ENCODE measurements around the gene SH3BGR.
"Not testable (repeated sequence)": the region's sequence is repeated elsewhere in the genome, so short reads cannot be mapped to it uniquely, and the experiment has no call there.

SH3BGR gene

GRCh38 chr21:39451332-39452206 is at the start of gene SH3BGR:
SH3BGR (plus strand) TSS chr21:39451970; CDS start chr21:39452097, 127 bp downstream.
- Mint-ChIP-seq H3K9me3 (no peaks in the 10 kb centered on the region), H3K36me3 (ENCODE audit: low read depth) (no peaks in the 10 kb centered on the region), H3K4me3 (no peak within 1 kb of the TSS), H3K27ac (no peak within 1 kb of the TSS), H3K4me1 (ENCODE audit: low read depth) (peaks cover 6% of the 10 kb centered on the region), H3K27me3 (no peaks in the 10 kb centered on the region)
- no peak for DNase-seq

- Mint-ChIP-seq H3K27me3 (no peaks in the 10 kb centered on the region), H3K4me1 (ENCODE audit: low read depth) (no peaks in the 10 kb centered on the region), H3K27ac (no peak overlapping the region), H3K36me3 (ENCODE audit: low read depth) (peaks cover 26% of the 10 kb centered on the region), H3K9me3 (peaks cover 5% of the 10 kb centered on the region), H3K4me3 (no peak overlapping the region)
- no peak for DNase-seq
Measured at GRCh38 chr21:39406065-39406464, 45.7 kb upstream of the SH3BGR start.

- not testable (repeated sequence) for H3K36me3 Mint-ChIP-seq (ENCODE audit: low read depth)
Measured at GRCh38 chr21:39419204-39419603, 32.6 kb upstream of the SH3BGR start.

GRCh38 chr21:39422527-39423241 is 29.1 kb upstream of the SH3BGR start:
- no peak overlapping the region for H3K4me3 Mint-ChIP-seq

More at GRCh38 chr21:39419204-39419603, 32.6 kb upstream of the SH3BGR start:
- H3K4me3 Mint-ChIP-seq; H3K9me3 Mint-ChIP-seq; DNase-seq; H3K27ac Mint-ChIP-seq; H3K27me3 Mint-ChIP-seq; H3K4me1 Mint-ChIP-seq (ENCODE audit: low read depth): not testable (repeated sequence)

GRCh38 chr21:39429445-39429844 is 22.3 kb upstream of the SH3BGR start:
- Mint-ChIP-seq H3K4me1 (ENCODE audit: low read depth) (no peaks in the 10 kb centered on the region), H3K27me3 (peaks cover 12% of the 10 kb centered on the region), H3K27ac (no peak overlapping the region), H3K9me3 (no peaks in the 10 kb centered on the region), H3K36me3 (ENCODE audit: low read depth) (no peaks in the 10 kb centered on the region), H3K4me3 (no peak overlapping the region)
- DNase-seq: no peak

More at GRCh38 chr21:39422527-39423241, 29.1 kb upstream of the SH3BGR start:
- no peak for DNase-seq
- Mint-ChIP-seq H3K27ac (no peak overlapping the region), H3K27me3 (no peaks in the 10 kb centered on the region), H3K4me1 (ENCODE audit: low read depth) (no peaks in the 10 kb centered on the region), H3K36me3 (ENCODE audit: low read depth) (no peaks in the 10 kb centered on the region), H3K9me3 (no peaks in the 10 kb centered on the region)

- H3K9me3 Mint-ChIP-seq: no peaks in the 10 kb centered on the region
- H3K27ac Mint-ChIP-seq: no peak overlapping the region
- H3K4me3 Mint-ChIP-seq: no peak overlapping the region
- peaks cover 12% of the 10 kb centered on the region for H3K27me3 Mint-ChIP-seq
- H3K36me3 Mint-ChIP-seq (ENCODE audit: low read depth): no peaks in the 10 kb centered on the region
- DNase-seq: no peak
- H3K4me1 Mint-ChIP-seq (ENCODE audit: low read depth): no peaks in the 10 kb centered on the region
Measured at GRCh38 chr21:39430016-39430415, 21.8 kb upstream of the SH3BGR start.

DNA sequence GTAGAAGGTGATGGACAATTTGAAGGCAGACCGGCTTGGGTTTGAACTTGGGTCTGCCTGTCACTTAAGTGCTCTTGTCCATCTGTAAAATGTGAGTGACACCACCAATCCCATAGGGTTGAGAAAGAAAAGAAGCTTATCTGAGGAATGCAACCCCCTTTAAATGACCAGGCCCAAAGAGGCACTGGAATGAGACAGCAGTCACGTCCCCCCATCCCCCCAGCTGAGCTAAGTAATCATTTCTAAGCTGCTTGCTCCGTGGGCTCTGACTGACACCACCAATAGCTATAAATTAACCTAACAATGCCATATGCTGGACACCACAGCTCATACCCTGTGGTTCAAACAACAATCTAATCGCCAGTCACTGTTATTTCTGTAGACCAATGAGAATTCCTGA is 21.3 kb upstream of the SH3BGR start:
- H3K4me1 Mint-ChIP-seq (ENCODE audit: low read depth): no peaks in the 10 kb centered on the region
- H3K27ac Mint-ChIP-seq: no peak overlapping the region
- no peaks in the 10 kb centered on the region for H3K36me3 Mint-ChIP-seq (ENCODE audit: low read depth)
- H3K4me3 Mint-ChIP-seq: no peak overlapping the region
- no peak for DNase-seq
- peaks cover 12% of the 10 kb centered on the region for H3K27me3 Mint-ChIP-seq
- no peaks in the 10 kb centered on the region for H3K9me3 Mint-ChIP-seq

GRCh38 chr21:39430954-39431353 is 20.8 kb upstream of the SH3BGR start:
- Mint-ChIP-seq H3K27me3 (peaks cover 12% of the 10 kb centered on the region), H3K9me3 (no peaks in the 10 kb centered on the region), H3K4me3 (no peak overlapping the region), H3K4me1 (ENCODE audit: low read depth) (no peaks in the 10 kb centered on the region), H3K27ac (no peak overlapping the region), H3K36me3 (ENCODE audit: low read depth) (no peaks in the 10 kb centered on the region)
- no peak for DNase-seq

DNA sequence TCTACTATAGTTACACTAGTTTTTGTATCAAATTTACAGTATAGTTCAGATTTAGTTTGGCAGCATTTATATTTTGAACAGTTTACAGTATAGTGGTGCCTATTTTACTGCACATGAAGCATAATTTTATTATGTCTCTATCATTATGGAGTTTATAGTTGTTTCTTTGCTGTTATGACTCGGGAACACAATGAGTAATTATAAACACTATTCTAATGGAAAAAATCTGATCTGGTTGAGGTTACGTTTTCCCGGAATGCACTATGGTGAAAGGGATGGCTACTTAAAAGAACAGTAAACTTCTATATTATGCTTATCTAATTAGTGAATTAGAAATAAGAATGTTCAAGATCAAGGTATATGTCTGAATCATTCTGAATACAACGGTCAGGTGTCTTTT is 16.8 kb upstream of the SH3BGR start:
- peaks cover 19% of the 10 kb centered on the region for H3K27me3 Mint-ChIP-seq
- H3K4me3 Mint-ChIP-seq: no peak overlapping the region
- no peaks in the 10 kb centered on the region for H3K36me3 Mint-ChIP-seq (ENCODE audit: low read depth)

DNA sequence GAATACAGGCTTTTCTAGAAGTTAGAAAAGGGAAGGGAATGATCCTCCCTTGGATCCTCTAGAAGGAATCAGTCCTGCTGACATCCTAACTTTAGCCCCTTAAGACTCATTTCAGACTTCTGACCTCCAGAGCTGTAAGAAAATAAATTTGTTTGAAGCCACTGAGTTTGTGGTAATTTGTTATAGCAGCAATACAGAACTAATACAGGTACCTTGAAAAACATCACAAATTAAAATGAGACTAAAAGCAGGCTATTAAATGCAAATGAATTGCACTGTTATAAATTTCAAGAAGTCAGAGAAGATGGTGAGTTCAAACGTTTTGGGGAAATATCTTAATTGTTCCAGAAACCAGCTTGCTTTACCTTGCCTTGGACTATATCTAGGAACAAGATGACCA is 12.5 kb upstream of the SH3BGR start:
- peaks cover 17% of the 10 kb centered on the region for H3K27me3 Mint-ChIP-seq
- H3K36me3 Mint-ChIP-seq (ENCODE audit: low read depth): no peaks in the 10 kb centered on the region
- H3K4me3 Mint-ChIP-seq: no peak overlapping the region
- no peak overlapping the region for H3K27ac Mint-ChIP-seq
- no peak for DNase-seq
- no peaks in the 10 kb centered on the region for H3K9me3 Mint-ChIP-seq
- no peaks in the 10 kb centered on the region for H3K4me1 Mint-ChIP-seq (ENCODE audit: low read depth)

More for the DNA sequence above, 16.8 kb upstream of the SH3BGR start:
- DNase-seq: no peak
- no peaks in the 10 kb centered on the region for H3K4me1 Mint-ChIP-seq (ENCODE audit: low read depth)
- H3K9me3 Mint-ChIP-seq: no peaks in the 10 kb centered on the region
- no peak overlapping the region for H3K27ac Mint-ChIP-seq

GRCh38 chr21:39441502-39442475 is 10.0 kb upstream of the SH3BGR start:
- H3K4me1 Mint-ChIP-seq (ENCODE audit: low read depth): peaks cover 16% of the 10 kb centered on the region
- DNase-seq: no peak
- H3K4me3 Mint-ChIP-seq: no peak overlapping the region
- no peaks in the 10 kb centered on the region for H3K9me3 Mint-ChIP-seq
- peaks cover 4% of the 10 kb centered on the region for H3K36me3 Mint-ChIP-seq (ENCODE audit: low read depth)
- H3K27ac Mint-ChIP-seq: no peak overlapping the region
- peaks cover 20% of the 10 kb centered on the region for H3K27me3 Mint-ChIP-seq

DNA sequence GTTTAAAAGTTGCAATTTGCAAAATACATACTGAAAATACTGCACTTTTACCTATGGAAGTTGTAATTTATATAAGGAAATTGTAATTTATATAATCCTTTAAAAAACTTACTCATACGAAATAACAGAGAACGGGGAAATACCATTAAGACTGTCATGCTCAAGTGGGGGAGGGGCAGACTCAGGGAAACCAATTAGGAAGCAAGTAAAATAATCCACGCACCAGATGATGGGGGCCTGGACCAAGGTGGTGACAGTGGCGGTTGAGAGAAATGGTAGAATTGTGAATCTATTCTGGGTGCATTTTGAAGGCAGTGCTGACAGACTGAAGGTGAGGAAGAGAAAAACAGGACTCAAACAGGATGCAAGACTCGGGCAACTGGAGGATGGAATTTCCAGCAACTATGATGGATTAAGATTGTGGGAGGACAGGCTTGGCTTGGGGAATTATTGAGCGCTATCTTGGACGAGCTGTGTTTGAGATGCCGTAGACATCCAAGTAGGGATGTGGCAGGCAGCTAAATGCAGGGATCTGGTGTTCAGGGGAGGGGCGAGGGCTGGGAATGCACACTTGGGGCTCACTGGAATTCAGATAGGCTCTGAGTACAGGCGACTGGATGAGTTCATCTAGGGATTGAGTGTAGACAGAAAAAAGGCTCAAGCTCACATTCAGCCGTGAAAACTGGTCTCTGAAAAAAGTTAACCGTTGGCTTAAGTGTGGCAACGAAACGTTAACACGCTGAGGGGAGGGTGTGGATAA is 7.2 kb upstream of the SH3BGR start:
- peak overlapping the region; percentile 84 for H3K4me3 Mint-ChIP-seq
- H3K36me3 Mint-ChIP-seq (ENCODE audit: low read depth): peaks cover 4% of the 10 kb centered on the region
- H3K27me3 Mint-ChIP-seq: peaks cover 13% of the 10 kb centered on the region
- no peak for DNase-seq
- peak overlapping the region; percentile 81 for H3K27ac Mint-ChIP-seq
- peaks cover 20% of the 10 kb centered on the region for H3K4me1 Mint-ChIP-seq (ENCODE audit: low read depth)
- no peaks in the 10 kb centered on the region for H3K9me3 Mint-ChIP-seq

DNA sequence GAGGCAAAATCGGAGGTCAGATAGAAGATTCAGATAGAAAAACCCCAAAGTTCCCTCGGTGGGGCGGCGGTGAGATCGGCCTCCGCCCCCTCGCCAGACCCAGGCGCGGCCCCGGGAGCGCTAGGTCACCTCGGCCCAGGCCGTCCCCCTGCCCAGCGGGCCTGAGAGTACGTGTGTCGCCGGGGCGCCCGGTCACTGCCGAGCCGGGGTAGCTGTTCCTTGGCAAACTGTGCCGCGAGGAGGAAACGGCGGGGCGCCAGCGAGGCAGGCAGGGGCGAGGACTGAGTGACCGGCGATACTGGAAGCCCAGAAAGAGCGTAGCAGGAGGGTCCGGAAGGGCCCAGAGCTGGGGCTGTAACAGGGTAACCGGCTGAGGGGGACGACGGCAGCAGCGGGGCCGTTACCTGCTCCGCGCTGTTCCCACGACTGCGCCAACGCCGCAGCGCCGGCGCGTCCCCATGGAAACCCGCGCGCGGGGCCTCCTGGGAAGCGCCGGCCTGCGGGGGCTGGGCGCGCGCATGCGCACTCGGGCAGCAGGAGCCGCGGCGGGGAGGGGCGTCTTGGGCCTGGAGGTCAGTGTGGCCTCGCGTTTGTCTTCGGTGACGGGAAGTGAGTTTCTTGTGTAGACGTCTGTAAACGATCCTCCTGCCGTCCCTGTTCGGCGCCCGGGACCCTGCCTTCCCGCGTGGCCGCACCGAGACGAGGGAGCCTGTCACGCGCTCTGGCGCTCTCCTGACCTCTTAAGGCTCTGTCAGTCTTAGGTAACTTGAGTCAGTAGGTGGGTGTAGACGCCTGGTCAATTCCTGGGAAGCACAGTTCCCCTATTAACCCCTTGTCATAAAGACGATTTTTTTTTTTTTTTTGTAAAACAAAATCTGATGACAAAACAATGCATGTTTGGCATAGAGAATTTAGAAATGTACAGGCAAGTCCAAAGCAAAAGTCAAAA is 6.2 kb upstream of the SH3BGR start, which contains the start of gene LCA5L:
LCA5L (minus strand) TSS at position 458 of the 949 bp plus-strand sequence. CDS start 17,285 bp downstream, outside the sequence.
- peaks cover 13% of the 10 kb centered on the region for H3K27me3 Mint-ChIP-seq
- peak within 1 kb of the TSS; percentile 97 for H3K27ac Mint-ChIP-seq
- H3K4me3 Mint-ChIP-seq: peak within 1 kb of the TSS; percentile 84
- peaks cover 4% of the 10 kb centered on the region for H3K36me3 Mint-ChIP-seq (ENCODE audit: low read depth)
- DNase-seq: peak; percentile 94
- peaks cover 20% of the 10 kb centered on the region for H3K4me1 Mint-ChIP-seq (ENCODE audit: low read depth)
- H3K9me3 Mint-ChIP-seq: no peaks in the 10 kb centered on the region

All from activated T-cell treated with anti-CD3 and anti-CD28 coated beads, Interleukin-2, amount 50 U/mL, for 24 hours (primary cell).